Measurements from ENCODE around the gene UBE2V1.
"Not testable (repeated sequence)": the region's sequence is repeated elsewhere in the genome, so short reads cannot be mapped to it uniquely, and the experiment has no call there.

Gene UBE2V1

GRCh38 chr20:50112512-50113419 is at the start of gene UBE2V1:
Gene UBE2V1 (minus strand): TSS chr20:50113150. CDS start chr20:50113128, 22 bp downstream.
- DNase-seq, result peak; percentile 86 to 91

GRCh38 chr20:50161494-50161893 is 48.5 kb upstream of the UBE2V1 start:
- DNase-seq, result not testable (repeated sequence)

GRCh38 chr20:50153500-50154377 is 40.8 kb upstream of the UBE2V1 start, which contains the start of gene PEDS1:
Gene PEDS1 (minus strand): TSS chr20:50153723. CDS start chr20:50153637, 86 bp downstream.
- peak; percentile 68 to 72 for DNase-seq

- no peak for DNase-seq
These were observed 40.2 kb upstream of the UBE2V1 start for GRCh38 chr20:50153153-50153499.

- no peak for DNase-seq
These were observed 39.6 kb upstream of the UBE2V1 start for GRCh38 chr20:50152394-50153152.

GRCh38 chr20:50151034-50151743 is 38.2 kb upstream of the UBE2V1 start:
- DNase-seq, result no peak

GRCh38 chr20:50149481-50150254 is 36.7 kb upstream of the UBE2V1 start:
- DNase-seq, result no peak

GRCh38 chr20:50146732-50147662 is 34.0 kb upstream of the UBE2V1 start:
- DNase-seq, result peak; percentile 69 to 71

- DNase-seq, result no peak
These were observed 33.3 kb upstream of the UBE2V1 start for GRCh38 chr20:50146214-50146613.

- DNase-seq, result no peak
These were observed 32.6 kb upstream of the UBE2V1 start for GRCh38 chr20:50145566-50145965.

GRCh38 chr20:50144362-50144761 is 31.4 kb upstream of the UBE2V1 start:
- no peak for DNase-seq

GRCh38 chr20:50142812-50143211 is 29.9 kb upstream of the UBE2V1 start:
- DNase-seq, result no peak

- DNase-seq, result no peak
These were observed 29.0 kb upstream of the UBE2V1 start for GRCh38 chr20:50141811-50142561.

GRCh38 chr20:50141018-50141675 is 28.2 kb upstream of the UBE2V1 start:
- DNase-seq, result no peak

- no peak for DNase-seq
These were observed 27.4 kb upstream of the UBE2V1 start for GRCh38 chr20:50140339-50140859.

GRCh38 chr20:50138479-50139393 is 25.8 kb upstream of the UBE2V1 start:
- no peak for DNase-seq

- no peak for DNase-seq
These were observed 25.1 kb upstream of the UBE2V1 start for GRCh38 chr20:50138120-50138478.

GRCh38 chr20:50137702-50138101 is 24.8 kb upstream of the UBE2V1 start:
- not testable (repeated sequence) for DNase-seq
